ENCODE measurements around the gene ZNF320. TPM values are rescaled to one million over a fixed set of nuclear protein-coding genes. Genes with fewer than 3 reads are reported as not detected.

Gene ZNF320
- total and polyA plus RNA-seq, 10 of the 15 experiments (the other 5 are each of a cell fraction or from before 2014, with no cell fraction given): 0.48 to 9.3 (median 1.3) TPM

GRCh38 chr19:52946322-52947310 is 49.2 kb upstream of the ZNF320 start:
- Histone ChIP-seq H2AFZ (ENCODE audit: control insufficient read depth, low read depth, low read length) (no peak overlapping the region), H3K4me2 (ENCODE audit: control insufficient read depth, insufficient read depth) (no peak overlapping the region), H3K27ac (ENCODE audit: control insufficient read depth, insufficient read depth) (no peak overlapping the region), H3K4me3 (no peak overlapping the region), H4K20me1 (ENCODE audit: control insufficient read depth, insufficient read depth) (no peaks in the 10 kb centered on the region), H3K4me1 (ENCODE audit: control insufficient read depth, insufficient read depth, low read length) (no peaks in the 10 kb centered on the region), H3K9ac (ENCODE audit: control insufficient read depth, insufficient read depth, low read length) (no peak overlapping the region), H3K27me3 (replicated peaks in 1 of 2; ENCODE audit: control insufficient read depth in 2 of 2, insufficient read depth in 2 of 2, low read length in 1 of 2) (no peaks in the 10 kb centered on the region), H3K9me3 (replicated peaks; ENCODE audit: control insufficient read depth, insufficient read depth, low read length) (peaks cover 14% of the 10 kb centered on the region; the same call in 2 of the 3 replicates), H3K79me2 (ENCODE audit: control insufficient read depth, insufficient read depth, low read length) (peaks cover 4% of the 10 kb centered on the region), H3K36me3 (ENCODE audit: control insufficient read depth in 2 of 2, insufficient read depth in 2 of 2, low read length in 1 of 2) (peaks cover 0 to 5% of the 10 kb centered on the region in 2 experiments)
- ChIA-PET CTCF (no interaction called here), RAD21 (ENCODE audit: unreplicated experiment) (no interaction called here), SMC1A (ENCODE audit: uncharacterized antibody, unreplicated experiment) (no interaction called here), POLR2A (no interaction called here)
- WGBS (ENCODE audit: insufficient coverage, insufficient replicate concordance, low lambda C conversion rate, missing lambda C conversion rate): 84% methylated on average over 28 of the region's 39 CpGs
- intact Hi-C loops (cut with micrococcal nuclease; ENCODE audit: unreplicated experiment) (no loop called here), in situ Hi-C loops (cut with MboI) (no loop called here)
- FAIRE-seq: no peak
- DNase-seq (ENCODE audit: low read depth, low spot score): no peak
- ATAC-seq: no peak
- no TSS peak for BruUV-seq (replicated peaks)
- TF ChIP-seq POLR2A (IDR thresholded peaks at IDR 0.05; ENCODE audit: low read depth, low read length): no peak
- no peak for TF ChIP-seq LARP7 (IDR thresholded peaks at IDR 0.05)
- TF ChIP-seq ZBTB4 (CRISPR knock-in tag; IDR thresholded peaks at IDR 0.05): no peak
- TF ChIP-seq CEBPZ (IDR thresholded peaks at IDR 0.05; ENCODE audit: low read depth, low read length): no peak
- TF ChIP-seq E4F1 (IDR thresholded peaks at IDR 0.05; ENCODE audit: borderline replicate concordance, partially characterized antibody): no peak
- TF ChIP-seq ESRRA (IDR thresholded peaks at IDR 0.05; ENCODE audit: low read length): no peak
- TF ChIP-seq RAD51 (IDR thresholded peaks at IDR 0.05): no peak
- no peak for TF ChIP-seq EZH2 (IDR thresholded peaks at IDR 0.05; ENCODE audit: borderline replicate concordance, control insufficient read depth, low read depth, low read length)
- TF ChIP-seq TCF12 (IDR thresholded peaks at IDR 0.05; ENCODE audit: low read depth, low read length): no peak
- no peak for TF ChIP-seq MXI1 (IDR thresholded peaks at IDR 0.05; ENCODE audit: low read depth, low read length)
- TF ChIP-seq ZNF217 (IDR thresholded peaks at IDR 0.05): no peak
- no peak for TF ChIP-seq PAX8 (IDR thresholded peaks at IDR 0.05)
- no peak for TF ChIP-seq RFX5 (IDR thresholded peaks at IDR 0.05; ENCODE audit: low read depth, low read length)
- no peak for TF ChIP-seq NFYA (IDR thresholded peaks at IDR 0.05; ENCODE audit: borderline replicate concordance, low read depth, low read length)

Measured in GM12878 (cell line).